SW 1271 (cell line): Measurements from ENCODE around the gene PLAC8.
"Not testable (repeated sequence)": the region's sequence is repeated elsewhere in the genome, so short reads cannot be mapped to it uniquely, and the experiment has no call there.

Experiments used
- DNase-seq, 2 experiments: peaks; one replicate each; lab custom pipeline; 2025; lab: John Stamatoyannopoulos, UW

The PLAC8 gene, protein sequence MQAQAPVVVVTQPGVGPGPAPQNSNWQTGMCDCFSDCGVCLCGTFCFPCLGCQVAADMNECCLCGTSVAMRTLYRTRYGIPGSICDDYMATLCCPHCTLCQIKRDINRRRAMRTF

DNA sequence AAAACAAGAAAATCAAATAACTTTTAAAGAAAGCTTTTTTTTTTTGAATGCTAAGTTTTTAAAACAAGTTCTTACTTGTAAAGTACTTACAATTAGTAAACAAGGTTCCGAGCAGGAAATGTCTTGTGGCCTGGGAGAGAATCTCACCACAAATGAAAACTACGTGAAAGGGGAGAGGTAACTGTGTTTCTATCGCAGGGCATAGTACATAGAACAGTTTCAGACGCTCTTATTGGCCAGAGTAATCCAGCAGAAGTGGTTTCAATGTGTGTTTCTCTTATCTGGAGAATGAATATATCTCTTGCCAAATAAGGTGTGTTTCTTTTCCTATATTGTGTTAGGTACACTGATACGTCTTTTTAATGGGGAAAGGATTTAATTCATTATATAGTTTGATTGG lies at the start of gene PLAC8:
PLAC8 (minus strand) TSS at position 154 of the 400 bp plus-strand sequence. CDS start 6,808 bp downstream, outside the sequence.
- DNase-seq, result no peak

DNA sequence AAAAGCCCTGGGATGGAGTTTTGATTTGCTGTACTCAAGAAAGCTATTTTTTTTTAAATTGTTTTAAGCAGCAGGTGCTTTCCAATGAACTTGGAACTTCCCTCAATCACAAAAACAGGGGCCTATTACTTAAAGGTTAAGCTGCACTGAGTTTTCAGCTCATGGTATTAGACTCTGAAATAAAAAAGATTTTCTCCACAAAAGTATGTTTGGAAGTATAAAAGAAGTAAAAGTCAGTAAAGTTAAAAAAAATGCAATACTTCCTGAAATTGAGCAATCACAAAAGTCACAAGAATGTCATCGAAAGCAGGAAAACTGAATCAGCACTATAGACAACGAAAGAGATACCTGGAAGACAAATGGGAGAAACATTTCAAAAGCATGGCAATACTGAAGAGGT lies 38.9 kb upstream of the PLAC8 start:
- DNase-seq, result no peak

DNA sequence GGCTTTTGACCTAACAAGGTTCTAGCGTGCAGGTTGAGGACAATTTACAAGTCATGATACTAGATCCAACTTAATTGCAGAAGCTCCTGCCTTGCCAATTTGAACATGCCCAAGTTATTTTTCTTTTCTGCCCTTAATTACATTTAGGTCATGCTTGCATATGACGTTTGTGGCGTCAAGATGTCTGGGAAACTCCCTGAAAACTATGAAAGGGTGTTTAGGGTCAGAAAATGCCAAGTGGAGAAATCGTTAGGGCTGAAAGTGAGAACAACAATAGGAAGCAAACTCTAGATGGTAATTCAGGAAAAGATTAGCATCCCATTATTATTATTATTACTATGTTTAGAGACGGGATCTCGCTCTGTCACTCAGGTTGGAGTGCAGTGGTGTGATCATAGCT lies 38.2 kb upstream of the PLAC8 start:
- DNase-seq, result no peak

DNA sequence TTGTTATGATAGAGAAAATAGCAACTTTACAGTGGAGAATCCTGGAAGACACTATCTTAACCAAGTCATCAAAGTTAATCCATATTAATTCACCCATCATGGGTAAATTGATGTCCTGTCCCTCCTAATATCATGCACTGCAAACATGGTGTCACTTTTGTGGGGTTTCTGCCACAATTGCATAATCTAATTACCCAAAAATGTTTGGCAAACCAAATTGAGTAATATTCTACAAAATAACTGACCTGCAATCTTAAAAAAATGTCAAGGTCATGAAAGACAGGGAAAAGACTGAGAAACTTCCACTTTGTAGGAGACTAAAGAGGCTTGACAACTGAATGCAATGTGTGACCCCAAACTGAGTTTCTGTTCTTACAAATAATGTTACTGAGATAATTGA lies 37.1 kb upstream of the PLAC8 start:
- no peak for DNase-seq

DNA sequence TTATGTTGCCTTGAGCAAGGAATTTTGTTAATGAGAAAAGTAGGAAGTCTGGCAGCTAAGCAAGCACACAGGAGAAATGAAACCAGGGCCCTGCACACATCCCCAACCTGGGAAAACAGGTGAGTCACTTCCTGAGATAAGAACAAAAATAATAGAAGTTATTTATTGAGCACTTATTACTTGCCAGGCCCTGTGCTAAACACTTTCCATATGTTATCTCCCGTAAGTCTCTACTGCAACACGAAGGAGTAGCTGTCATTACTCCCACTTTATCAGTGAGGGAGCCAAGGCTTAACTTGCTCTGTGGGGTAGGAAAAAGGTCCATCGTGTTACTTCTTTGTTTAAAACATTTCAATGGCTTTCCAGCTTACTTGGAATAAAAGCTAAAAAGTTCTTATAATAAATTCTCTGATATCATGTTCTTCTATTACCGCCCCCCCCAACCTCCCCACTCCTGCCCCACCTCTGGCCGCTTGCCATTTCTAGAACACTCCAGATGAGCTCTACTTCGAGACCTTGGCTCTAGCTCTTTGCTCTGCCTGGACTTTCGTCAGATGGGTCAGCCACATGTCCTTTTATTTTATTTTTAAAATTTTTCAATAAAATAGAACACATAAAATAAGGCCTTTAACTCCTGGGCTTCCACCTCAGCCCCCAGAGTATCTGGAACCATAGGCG lies 36.3 kb upstream of the PLAC8 start:
- DNase-seq, result no peak

DNA sequence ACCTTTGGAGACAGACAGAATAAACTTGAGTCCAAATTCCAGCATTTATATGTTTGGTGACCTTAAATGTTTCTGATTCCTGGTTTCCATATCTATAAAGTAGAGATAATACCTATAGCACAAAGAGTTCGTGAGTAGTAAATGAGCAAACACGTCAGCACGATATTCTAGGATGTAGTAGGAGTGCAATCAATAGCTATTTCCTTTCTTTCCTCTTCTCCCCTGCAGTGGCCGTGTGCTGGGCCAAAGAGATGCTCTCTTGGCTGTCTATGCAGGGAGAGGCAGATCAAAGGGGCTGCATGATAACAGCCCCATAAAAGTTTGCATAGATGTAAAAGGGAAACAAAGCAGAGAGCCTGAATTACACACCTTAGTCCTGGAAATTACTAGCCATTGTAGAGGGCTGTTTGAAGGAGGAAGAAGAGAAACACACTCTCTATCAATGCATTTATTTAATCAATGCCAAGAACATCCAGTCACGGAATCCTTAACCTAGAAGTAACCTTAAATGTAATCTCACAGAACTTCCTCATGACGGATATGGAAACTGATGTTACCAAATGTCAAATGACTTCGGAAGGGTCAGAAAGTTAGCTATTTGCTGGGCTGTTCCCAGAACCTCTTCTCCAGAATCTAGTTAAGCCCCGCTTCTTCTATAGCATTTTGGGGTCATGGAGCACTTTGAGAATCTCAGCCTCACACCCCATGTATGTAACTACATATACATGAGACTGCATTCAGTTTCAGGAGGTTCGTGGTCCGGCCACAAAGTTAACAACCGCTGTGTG lies 35.5 kb upstream of the PLAC8 start:
- DNase-seq, result no peak

DNA sequence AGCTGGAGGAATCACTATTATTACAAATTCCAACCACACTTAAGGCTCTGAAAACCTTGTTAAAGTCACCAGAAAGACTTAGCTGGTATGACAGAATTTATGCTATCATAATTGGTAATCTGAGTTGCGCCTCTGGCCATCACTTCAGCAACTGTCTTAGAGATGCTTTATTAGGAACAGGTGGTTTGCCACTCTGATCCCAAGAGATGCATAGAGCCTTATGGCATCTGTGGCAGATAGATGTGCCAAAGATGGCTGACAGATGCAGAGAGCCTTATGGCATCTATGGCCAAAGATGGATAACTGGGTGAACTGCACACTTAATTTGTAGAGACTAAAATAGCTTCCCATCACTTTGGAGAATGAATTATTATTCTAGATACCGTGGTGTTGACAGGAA lies 32.3 kb upstream of the PLAC8 start:
- no peak for DNase-seq

DNA sequence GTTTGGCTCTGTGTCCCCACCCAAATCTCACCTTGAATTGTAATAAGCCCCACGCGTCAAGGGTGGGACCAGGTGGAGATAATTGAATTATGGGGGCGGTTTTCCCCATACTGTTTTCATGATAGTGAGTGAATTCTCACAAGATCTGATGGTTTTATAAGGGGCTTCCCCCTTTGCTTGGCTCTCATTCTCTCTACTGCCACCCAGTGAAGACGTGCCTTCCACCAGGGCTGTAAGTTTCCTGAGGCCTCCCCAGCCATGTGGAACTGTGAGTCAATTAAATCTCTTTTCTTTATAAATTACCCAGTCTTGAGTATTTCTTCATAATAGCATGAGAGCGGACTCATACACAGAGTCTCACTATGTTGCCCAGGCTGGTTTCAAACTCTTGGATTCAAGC lies 31.2 kb upstream of the PLAC8 start:
- DNase-seq, result not testable (repeated sequence)

DNA sequence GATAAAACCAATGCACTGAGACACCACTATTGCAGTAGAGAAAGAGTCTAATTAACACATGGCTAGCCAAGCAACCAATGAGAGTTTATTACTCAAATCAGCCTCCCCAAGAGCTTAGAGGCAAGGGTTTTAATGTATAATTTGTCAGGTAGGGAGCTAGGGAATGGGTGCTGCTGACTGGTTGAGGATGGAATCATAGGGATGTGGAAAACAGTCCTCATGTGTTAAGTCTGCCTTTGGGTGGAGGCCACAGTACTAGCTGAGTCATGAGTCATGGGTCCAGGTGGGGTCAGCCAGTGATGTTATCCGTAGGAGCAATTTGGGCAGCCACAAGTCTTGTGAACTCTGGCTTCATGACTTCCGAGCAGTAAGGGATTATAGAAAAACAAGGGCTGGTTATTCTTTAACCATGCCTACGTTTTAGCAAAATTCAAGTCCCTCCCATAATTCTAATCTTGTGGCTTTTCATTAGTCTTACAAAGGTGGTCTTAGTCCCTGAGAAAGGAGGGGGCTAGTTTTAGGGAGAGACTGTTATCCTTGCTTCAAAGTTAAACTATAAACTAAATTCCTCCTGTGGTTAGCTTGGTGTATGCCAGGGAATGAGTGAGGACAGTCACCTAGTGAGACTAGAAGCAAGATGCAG lies 25.1 kb upstream of the PLAC8 start:
- DNase-seq, result no peak

DNA sequence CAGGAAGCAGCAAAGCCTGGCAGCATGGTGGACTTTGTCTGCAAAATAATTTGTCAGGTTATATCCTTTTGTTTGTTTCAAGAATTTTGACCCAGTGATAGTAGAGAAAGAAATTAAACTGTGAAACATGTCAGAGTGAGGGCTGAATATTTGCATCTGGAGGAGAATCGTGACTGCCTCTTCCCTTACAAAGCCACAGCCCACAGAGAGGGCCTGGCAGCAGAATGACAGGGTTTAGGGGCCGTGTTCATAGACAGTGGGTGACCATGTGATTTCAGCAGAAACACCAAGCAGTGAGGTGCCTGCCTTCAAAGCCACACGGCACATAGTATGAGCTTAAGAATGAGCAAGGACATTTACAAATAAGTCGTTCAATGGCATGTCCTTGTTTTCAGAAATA lies 24.4 kb upstream of the PLAC8 start:
- no peak for DNase-seq

DNA sequence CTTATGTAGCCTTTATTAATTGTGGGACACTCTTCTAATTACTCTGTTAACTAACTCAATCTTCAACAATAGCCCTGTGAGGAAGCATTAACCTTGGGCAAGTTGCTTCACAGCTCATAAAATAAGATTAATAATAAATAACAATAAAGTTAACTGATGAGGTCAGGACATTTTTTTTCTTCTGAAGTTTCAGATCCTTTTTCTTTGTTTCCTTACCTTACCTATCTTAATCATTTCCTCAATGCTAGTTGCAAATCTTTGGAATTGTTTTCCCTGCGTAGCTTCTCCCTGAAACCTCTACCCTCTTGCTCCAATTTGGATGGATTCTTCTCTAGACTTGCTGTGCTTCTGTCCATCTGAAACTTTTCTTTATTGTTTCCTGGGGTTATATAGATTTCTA lies 17.5 kb upstream of the PLAC8 start:
- DNase-seq, result no peak

DNA sequence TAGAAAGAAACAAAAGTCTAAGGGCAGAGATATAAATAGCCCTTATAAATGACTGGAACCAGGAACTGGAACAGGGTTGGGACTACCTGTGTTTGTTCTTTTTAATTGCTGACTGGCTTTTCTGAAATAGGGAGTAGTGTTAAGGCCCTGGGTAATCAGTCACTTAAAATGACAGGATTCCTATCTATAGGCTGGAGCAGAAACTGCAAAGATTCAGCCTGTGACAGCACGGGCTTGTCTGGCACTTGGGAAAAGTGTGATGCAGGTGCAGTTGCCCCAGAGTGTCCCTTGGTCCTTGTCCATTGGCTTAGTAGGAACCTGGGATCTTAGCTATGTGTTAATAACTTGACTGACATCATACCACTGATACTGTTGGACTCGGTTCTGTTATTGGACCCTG lies 14.7 kb upstream of the PLAC8 start:
- DNase-seq, result no peak

DNA sequence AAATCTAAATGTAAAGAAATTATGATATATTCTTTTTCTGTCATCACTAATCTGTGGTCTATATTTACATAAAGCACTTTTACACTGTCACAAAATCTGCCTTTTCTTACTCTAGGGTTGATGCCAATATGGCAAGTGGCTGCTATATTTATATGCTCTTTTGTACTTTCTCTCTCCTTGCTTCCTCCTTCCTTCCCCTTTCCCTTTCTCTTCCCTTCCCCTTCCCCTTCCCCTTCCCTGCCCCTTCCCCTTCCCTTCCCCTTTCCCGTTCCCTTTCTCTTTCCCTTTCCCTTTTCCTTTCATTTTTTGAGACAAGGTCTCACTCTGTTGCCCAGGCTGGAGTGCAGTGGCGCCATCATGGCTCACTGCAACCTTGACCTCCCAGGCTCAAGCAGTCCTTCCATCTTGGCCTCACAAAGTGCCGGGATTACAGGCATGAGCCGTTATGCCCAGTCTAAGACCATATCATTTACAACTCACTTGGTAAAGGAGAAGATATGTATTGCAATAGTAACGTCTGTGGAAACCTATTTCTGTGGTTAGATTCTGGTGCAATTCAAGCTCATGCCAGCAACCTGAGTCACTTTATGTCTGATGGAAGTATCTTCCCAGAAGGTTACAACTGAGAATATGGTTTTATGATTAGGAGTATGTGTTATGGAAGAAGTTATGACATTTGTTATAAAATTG lies 13.9 kb upstream of the PLAC8 start:
- DNase-seq, result peak; percentile 20 to 43

DNA sequence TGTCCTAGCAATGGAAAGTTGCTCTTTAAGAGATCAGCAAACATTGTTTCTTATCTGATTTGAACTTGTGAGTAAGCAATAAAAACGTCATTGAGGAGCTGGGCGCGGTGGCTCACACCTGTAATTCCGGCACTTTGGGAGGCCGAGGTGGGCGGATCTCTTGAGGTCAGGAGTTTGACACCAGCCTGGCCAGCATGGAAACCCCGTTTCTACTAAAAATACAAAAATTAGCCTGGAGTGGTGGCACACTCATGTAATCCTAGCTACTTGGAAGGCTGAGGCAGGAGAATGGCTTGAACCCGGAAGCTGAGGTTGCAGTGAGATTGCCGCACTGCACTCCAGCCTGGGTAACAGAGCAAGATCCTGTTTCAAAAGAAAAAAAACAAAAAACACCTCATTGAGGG lies 11.2 kb upstream of the PLAC8 start:
- DNase-seq, result no peak

DNA sequence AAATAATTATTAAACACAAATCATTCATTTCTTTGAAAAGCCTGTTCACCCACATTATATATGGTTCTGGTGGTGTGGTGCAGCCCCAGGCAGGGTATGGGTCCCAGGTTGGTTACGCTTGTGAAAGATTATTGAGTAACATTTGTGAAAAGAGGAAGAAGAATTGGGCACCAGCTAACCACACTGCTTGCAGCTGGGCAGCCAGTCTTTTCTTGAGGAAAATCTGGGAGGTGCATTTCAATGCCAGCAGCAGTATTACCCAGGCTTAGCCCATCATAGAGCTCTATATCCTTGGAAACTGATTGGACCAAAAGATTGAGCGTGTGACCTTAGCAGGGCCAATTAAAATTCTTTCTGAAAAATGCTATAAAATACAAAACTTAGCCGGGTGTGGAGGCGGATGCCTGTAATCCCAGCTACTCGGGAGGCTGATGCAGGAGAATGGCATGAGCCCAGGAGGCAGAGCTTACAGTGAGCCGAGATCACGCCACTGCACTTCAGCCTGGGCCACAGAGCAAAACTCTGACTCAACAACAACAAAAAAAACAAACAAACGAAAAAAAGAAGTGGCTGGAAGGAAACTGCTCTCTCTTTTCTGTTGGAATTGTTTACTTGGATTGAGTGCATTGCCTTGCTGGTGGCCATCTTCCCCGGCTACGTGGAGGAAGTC lies 9.7 kb upstream of the PLAC8 start:
- no peak for DNase-seq

DNA sequence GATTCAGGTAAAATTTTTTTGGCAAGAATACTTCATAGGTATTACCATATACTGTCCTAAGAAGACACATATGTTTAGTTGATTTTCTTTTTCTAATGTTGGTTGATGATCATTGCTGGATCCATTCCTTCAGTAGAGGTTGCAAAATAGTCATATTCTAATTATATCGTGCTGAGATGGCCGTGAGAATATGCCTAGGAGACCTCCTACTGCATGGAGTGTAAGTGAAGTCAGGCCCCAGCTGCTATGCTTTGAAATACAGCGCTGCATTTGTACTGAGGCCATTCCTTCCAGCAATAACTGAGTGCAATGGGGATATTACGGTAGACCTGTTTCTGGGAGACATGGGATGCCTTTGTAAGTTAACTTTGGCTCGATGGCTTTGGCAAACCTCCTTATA lies 6.7 kb upstream of the PLAC8 start:
- DNase-seq, result no peak

DNA sequence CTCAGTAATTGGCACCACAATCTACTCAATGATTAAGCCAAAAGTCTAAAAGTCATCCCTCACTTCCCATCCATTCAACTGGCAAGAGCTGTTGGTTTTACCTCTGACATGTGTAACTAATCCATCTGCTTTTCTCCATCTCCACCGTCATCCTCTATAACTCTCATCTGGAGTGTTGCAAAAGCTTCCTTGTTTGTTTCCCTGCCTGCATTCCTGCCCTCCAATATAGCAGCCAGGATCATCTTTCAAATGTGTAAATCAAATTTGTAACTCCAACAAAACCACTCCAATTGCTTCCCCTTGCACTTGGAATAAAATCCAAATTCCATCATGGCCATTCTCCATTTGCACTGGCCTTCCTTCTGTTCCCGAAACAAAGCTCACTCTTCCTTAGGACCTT lies 4.3 kb upstream of the PLAC8 start:
- no peak for DNase-seq

DNA sequence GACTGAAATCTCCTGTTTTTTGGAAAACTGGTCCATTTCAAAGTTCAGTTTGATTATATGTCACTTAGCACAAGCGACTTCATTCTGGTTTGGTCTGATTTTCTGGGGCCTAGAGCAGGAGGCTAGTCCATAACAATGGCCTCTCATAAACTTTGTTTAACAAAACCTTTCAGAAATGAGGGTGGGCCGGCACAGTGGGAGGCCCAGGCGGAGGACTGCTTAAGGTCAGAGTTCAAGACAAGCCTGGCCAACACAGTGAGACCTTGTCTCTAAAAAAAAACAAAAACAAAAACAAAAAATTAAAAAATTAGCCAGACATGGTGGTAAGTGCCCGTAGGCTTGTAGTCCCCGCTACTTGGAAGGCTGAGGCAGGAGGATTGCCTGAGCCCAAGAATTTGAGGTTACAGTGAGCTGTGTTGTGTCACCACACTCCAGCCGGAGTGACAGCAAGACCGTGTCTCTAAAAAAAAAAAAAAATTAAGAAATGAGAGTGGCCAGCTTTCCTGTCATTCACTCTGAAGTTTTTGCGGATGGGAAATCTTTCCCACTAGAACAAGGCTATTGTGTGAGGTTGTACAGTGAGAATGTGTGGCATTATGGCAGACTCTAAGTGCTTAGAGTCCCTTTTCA lies 1.2 kb upstream of the PLAC8 start:
- no peak for DNase-seq

DNA sequence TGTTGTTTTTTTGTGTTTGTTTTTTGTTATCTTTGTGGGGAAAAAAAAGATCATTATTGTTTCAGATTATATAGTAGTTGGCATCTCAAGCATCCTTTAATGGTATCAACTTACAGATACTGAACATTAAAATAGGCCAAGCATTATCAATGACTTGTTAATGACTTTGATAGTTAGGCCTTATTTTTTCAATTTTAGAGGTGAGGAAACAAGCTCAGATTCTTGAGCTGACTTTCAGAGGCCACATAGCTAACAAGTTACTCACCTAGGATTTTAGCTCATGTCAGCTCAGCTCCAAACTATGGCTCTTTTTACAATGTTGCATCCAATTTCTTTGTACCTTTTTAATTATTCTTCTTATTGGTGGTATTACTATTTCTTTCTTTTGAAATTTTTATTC lies 471 bp upstream of the PLAC8 start:
- DNase-seq, result peak in 1 of 2 experiments; percentile 6

DNA sequence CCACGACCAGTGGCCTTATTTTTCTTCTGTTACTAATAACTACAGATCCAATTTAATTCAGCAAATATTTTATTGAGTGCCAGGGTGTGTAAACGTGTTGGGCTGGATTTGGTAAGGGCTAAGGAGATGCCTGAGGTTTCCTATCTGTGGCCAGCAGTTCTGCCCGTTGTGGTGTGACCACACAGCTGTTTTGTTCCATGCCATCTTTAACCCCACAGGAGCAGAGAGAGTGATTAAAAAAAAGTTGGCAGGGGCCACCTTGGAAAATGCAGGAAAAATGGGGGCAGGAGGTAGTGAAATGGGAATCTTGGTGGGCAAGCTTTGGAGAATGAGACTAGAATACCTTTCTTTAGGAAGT lies 1.1 kb downstream of the PLAC8 start:
- DNase-seq, result no peak

DNA sequence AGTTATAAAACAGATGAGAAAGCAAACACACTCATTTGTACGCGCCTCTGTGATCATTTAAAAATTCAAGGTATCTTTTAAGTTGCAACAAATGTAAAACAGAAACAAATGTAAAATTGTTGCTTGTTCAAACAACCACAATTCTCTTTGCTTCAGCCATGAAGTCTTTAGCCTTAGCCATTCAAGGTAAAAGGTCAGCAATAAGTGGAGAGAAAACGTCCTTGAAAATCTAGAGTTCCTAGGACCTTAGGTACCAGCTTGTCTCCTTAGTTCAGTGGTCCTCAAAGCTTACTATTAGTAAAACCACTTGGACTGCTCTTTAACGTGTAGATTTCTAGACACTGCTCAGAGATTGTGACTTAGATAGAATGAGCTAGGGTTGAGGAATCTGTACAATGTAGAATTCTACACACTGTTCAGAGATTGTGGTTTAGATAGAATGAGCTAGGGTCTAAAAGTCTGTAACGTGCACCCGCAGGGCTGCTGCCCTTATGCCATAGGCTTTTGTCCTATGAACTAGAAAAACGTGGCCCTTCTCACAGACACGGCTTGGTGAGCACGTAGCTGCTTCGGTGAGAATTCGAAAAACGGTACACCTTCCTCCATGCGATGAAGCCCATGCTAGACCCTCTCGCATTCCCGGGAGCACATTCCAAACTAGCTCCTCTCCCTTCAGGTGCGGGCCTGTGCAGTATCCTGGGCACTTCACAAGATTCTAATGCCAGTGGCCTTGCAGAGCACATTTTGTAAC lies 1.7 kb downstream of the PLAC8 start:
- DNase-seq, result no peak
